HG03025 (cell line): ENCODE data around the gene ARID1B.
"Not testable (repeated sequence)": the region's sequence is repeated elsewhere in the genome, so short reads cannot be mapped to it uniquely, and the experiment has no call there.

Source experiments
- ATAC-seq: cut with Tn5 transposase; IDR thresholded peaks from one replicate; pipeline ENCODE4 v1.9.1; 2021; ENCODE audit warnings: mild to moderate bottlenecking, moderate library complexity; ENCODE audit not compliant: unreplicated experiment, low FRiP score

The ARID1B gene

DNA sequence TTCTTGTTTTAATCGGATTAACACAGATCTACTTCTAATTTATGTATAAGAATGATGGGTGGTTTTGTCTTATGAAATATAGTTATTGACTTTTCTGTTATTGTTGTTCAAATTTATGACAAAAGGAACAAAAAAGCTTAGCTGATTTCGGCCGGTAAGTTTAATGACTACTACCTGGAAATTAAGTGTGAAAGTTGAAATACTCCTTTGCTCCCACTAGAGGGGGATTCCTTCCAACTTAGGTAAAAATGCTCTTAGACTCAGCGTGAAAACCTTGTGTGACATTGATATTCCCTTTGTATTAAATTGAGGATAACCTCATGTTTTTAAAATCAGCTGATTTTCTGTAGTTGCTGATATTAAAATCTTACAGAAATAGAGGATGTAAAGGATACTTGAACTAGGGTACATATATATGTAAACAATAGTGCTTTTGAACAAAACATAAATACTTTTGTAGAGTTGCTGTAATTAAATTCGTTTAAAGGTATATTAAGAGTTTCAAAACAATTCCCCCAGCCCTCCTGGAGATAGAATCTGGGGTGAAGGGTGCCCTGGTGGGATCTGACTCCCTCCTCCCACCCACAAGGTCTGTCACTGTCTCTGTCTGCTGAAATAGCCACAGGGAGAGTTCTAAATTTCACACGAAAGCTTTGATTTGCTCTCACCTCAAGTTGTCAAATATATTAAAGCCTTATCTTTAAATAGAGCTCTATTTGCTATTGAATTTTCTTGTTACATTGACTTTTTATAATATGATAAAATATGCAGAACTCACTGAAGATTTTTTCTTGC, 257.5 kb downstream of the ARID1B start:
- ATAC-seq = no peak

DNA sequence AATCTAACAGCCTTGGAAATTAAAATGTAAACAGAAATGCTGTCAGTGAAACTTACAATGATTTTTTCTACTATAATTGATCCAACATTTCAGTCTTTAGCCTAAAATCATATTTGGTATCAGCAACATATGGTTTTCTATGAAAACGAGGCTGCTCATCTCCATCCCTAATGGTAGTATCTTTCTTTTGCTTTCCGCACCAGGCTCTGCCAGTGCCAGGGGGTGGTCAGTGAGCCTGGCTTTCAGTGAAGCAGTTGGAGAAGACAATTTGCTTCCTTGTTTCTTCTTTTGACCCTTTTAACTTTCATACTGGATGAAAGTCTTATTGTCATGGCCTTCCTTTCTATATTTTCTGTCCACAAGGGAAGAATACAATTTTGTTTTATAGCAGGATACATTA, 258.4 kb downstream of the ARID1B start:
- no peak for ATAC-seq

DNA sequence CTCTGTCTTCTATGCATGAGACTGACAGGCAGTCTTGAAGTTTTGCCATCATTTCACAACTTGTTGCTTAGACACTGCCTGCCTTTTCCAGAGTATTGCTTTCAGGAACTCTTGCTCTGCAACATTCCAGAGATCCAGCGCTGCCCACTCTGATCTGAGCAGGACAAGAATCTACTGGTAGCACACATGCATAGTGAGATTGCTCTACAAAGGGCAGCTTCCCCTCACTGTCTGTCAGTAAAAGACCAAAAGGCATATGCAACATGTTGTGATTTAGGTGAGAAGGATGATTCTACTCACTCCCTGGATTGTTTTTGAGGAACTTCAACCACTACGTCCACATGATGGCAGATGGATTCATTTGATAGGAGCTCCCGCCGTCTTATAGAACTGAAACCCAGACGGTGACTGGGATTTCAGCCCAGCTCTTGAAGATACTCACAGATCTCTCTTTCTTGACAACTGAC, 259.1 kb downstream of the ARID1B start:
- ATAC-seq = no peak

DNA sequence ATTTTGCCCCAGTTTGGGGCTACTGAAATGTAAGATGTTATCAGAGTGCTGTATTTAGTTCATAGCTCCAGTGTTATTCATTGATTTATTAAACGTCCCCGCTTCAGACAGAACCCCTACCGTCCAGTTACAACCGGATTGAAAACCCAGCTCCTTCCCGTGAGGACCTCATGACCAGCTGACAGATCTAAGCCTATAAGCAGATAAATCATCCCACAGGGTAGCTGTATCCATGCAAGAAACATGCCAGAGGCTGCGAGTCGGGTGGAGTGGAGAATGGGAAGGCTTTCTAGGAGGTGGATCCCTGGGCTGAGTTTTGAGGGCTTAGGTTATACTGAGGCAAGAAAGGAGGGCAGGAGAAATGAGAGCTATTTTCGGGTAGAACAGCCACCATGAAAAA, 260.0 kb downstream of the ARID1B start:
- ATAC-seq = no peak

DNA sequence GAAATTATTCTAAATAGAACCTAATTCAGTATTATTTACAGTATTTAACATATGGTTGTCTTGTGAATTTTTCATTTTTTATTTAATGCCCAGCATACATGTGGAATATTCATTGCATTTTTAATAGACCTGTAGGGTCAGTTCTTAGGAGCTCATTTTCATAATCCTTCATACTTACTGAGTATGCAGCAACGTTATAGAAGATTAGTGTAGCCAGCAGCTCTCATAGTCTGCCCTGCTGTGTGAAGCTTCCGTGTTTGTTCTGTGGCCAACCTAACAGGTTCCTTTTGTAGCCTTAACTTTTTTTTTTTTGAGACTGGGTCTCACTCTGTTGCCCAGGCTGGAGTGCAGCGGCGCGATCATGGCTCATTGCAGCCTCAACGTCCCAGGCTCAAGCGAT, 261.4 kb downstream of the ARID1B start:
- ATAC-seq = no peak

DNA sequence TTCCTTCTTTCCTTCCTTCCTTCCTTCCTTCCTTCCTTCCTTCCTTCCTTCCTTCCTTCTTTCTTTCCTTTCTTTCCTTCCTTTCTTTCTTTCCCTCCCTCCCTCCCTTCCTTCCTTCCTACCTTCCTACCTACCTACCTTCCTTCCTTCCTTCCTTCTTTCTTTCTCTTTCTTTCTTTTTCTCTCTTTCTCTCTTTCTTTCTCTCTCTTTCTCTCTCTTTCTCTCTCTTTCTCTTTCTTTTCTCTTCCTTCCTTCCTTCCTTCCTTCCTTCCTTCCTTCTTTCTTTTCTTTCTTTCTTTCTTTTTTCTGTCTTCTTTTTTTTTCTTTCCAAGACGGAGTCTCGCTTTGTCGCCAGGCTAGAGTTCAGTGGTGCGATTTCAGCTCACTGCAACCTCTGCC, 262.5 kb downstream of the ARID1B start:
- not testable (repeated sequence) for ATAC-seq

DNA sequence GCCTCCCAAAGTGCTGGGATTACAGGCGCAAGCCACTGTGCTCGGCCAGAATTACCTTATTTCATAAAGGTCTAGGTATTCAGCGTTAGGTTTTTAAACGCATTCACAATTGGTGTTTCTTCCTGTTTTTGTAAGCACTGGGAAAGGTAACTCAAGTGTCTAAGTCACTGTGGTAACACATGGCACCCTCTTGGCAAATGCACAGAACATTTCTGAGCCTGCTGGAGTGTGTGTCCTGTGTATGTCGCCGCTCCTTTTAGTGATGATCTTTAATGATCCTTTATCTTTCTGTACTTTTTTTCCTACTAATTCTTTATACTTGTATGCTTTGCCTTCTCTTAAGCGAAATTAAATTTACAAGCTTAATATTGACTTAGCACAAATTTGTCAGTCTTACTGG, 263.0 kb downstream of the ARID1B start:
- no peak for ATAC-seq

DNA sequence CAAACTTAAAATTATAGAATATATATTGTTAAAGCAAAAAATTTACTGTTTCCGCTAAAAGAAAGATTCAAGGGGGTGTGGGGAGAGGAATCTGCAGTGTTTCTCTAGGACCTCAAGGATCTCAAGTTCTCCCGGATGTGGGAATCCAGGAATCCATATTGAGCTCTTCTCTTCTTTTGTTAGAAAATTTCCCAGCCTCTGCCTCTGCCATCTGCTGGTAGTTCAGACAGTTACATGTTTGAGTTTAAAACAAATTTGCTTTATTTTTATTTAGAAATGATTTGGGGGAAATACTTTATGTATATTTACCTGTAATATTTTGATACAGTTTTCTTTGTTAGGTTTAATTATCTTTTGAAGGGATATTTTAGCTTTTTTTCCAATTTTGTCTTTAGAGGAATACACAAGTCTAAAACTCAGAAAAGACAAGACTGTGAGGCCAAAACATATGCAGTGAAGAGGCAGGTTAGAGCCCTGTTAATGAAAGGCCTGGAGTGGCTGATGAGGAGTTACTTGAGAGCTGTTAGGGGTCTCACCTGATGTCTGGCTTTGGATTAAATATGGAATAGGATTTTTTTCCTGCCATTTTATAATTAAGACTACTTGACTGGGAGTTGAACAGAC, 268.8 kb downstream of the ARID1B start:
- ATAC-seq = no peak

GRCh38 chr6:157046776-157047175, 269.6 kb downstream of the ARID1B start:
- no peak for ATAC-seq

DNA sequence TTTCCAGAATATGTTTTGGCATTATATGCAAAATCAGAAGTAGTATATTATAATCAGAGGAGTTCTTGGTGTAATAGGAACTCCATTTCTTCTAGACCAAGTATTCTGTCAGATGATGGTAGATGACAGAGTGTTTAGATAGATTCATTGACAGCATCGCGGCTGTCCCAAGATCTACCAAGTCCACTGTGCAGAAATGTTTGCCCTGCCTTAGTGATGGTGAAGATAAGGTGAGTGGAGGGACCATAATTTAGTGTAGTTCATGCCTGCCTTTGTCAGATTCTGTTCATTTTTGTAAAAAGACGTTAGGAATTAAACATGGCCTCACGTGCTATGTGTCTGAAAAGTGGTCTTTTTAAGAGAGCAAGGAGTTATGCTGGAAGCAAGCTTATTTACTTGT, 270.1 kb downstream of the ARID1B start:
- no peak for ATAC-seq

DNA sequence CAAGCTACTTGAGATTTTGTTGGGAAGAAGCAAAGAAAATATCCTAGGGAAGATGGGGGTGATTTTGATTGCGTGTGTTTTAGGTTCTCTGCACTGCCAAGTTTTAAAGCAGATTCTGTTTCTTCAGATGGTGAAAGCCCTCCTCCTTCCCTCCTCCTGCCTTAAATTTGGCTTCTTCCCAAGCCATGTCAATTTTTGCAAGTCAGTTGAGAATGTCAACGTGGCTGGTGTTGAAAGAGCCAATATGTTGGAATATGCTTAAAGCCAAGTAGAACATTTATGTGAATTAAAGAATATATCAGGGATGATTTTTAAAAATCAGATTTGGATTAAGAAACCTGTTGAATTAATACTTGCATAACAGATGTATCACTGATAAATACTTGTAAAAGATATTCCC, 270.8 kb downstream of the ARID1B start:
- no peak for ATAC-seq

- no peak for ATAC-seq
Observed at GRCh38 chr6:157049133-157049532, 272.0 kb downstream of the ARID1B start.

DNA sequence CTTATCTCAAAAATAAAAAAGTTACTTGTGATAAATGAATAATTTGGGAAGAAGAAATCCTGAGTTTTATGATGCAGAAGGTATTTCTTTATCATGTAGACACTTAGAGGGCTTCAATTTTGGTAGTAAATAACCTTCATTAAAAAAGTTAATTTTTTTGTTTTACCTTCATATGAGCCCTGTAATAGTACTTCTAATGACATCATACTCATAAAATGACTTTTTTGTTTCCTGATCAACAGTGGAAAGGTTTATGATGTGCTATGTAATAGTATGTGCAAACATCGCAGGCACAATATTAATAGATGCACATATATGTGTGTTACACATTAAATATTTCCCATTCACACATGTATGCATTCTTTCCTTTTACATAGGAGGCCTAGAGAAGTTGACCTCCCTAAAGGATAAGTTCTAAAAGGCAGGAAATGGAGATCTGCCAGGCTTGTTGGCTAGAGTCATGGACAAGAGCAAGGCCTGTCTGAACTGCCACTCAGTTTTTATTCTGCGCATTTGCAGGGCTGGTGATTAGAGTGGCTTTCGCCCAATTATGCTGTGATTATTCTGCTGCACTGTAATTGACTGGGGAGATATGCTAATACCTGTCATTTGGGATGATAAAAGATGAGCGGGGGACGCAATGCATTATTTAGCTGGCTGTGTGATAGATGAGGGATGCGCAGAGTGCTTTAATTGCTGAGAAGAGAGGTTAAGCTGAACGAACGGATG, 273.5 kb downstream of the ARID1B start:
- no peak for ATAC-seq

GRCh38 chr6:157054531-157054979, 277.4 kb downstream of the ARID1B start:
- no peak for ATAC-seq

DNA sequence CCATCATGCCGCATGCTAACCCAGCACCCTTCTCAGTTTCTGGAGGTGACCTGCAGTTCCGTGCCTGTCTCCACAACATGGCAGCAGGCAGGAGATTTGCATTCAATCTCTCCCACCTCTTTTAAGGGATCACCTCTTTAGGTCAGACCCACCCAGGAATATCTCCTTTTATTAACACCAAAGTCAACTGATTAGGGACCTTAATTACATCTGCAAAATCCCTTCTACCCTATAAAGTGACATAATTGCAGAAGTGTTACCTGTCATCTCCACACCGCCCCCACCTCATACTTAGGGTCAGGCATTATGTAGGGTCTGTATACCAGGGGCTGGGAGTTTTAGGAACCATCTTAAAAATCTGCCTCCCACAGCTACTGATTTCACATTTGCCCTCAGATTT, 278.7 kb downstream of the ARID1B start:
- no peak for ATAC-seq

GRCh38 chr6:157056275-157056674, 279.1 kb downstream of the ARID1B start:
- ATAC-seq = peak; percentile 54

DNA sequence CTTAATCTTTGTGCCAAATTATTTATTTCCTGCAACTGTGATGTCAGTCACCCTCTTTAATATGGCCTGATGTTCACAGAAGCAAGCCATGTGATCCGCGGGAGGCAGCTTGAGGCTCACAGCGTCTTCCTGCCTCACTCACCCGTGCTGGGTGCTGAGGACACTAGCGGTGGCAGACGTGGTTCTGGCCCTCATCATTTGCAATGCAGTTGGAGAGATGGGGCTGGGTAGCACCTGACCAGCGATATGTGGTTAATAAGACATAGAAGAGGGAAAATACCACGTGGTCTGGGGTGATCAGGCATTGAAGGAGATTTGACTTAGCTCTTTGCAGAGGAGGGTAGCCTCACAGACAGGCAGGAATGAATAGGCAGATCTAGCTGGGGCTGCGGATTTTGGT, 281.4 kb downstream of the ARID1B start:
- no peak for ATAC-seq

GRCh38 chr6:157059781-157060180, 282.6 kb downstream of the ARID1B start:
- no peak for ATAC-seq

- ATAC-seq = no peak
Observed at GRCh38 chr6:157060440-157060952, 283.3 kb downstream of the ARID1B start.

GRCh38 chr6:157061770-157062594, 284.8 kb downstream of the ARID1B start:
- ATAC-seq = no peak
